Middle frontal gyrus (tissue), 1 donor: Measurements from ENCODE around the gene SNX22.

Experiments used
- DNase-seq: peaks from one replicate; pipeline ENCODE4 v3.0.0-alpha.2; 2015; ENCODE audit warnings: low spot score; ENCODE audit errors: extremely low spot score

SNX22 gene

GRCh38 chr15:64133623-64134344 lies 17.7 kb upstream of the SNX22 start:
- no peak for DNase-seq

DNA sequence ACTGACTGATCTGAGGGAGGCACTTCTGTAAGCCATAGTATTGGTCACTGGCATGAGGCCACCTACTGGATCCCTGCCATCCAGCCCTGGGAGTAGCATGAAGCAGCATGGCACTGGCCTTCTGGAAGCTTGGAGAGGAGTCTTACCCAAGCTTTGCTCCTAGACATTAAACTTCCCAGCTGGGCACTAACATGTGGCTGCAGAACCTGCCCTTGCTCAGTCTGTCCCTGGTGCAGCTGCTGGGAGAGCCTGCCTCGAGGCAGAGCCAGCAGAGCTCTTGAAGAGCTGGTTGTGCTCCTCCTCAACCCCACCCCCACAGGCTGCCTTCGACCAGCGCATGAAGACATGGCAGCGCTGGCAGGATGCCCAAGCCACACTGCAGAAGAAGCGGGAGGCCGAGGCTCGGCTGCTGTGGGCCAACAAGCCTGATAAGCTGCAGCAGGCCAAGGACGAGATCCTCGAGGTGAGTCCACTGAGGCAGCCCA lies 17.1 kb upstream of the SNX22 start:
- peak; percentile 37 for DNase-seq

- no peak for DNase-seq
These were observed 15.2 kb upstream of the SNX22 start for GRCh38 chr15:64136347-64136746.

- DNase-seq: no peak
These were observed 14.2 kb upstream of the SNX22 start for GRCh38 chr15:64137226-64137833.

DNA sequence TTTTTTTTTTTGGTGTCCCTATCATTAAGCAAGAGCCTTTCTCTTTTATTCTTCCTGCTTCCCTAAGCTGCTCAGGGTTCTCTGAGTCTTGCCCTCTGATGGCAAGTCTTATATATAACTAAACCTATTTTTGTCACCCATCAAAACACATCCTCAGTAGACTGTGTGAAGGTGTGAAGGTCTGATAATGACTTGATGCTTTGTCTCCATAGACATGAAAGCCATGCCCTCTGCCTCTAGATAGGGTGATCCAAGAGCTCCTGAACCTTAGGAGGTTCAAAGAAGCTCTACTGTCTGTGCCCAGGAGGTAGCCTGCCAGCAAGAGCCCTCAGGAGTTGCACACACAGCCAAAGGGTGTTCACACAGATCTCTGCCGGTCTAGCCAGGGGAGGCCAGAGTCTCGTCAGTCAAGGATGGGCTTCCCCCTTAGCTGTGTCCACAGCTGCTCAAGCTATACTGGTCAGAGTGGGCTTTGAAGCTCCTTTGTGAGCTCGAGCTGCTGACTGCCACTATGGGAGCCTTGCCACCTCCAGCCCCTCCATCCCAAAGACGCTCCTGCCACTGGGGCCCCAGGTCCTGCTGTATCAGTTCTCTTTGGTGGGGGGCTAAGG lies 13.1 kb upstream of the SNX22 start:
- DNase-seq: no peak

GRCh38 chr15:64141798-64142512 lies 9.6 kb upstream of the SNX22 start:
- DNase-seq: no peak

GRCh38 chr15:64143276-64143675 lies 8.3 kb upstream of the SNX22 start:
- no peak for DNase-seq

DNA sequence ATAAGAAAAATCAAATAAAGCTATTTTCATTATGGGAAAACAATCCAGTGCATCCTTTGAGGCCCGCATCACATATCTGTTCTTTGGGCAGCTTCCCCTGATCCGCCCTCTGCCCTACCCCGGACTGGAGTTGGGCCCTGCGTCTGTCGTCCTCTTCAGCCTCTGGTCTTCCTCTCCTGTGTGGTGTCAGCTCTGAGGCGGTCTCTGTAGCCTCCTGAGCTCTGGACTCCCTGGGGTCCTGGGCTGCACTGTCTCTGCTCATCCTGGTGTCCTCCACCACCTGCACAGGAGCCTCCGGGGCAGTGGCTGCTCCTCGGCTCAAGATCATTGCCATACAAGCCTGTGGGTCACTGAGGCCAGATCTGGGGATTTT lies 7.4 kb upstream of the SNX22 start:
- DNase-seq: no peak

- no peak for DNase-seq
These were observed 6.8 kb upstream of the SNX22 start for GRCh38 chr15:64144565-64145281.

- DNase-seq: no peak
These were observed 5.5 kb upstream of the SNX22 start for GRCh38 chr15:64146041-64146440.

GRCh38 chr15:64146520-64146884 lies 5.0 kb upstream of the SNX22 start:
- DNase-seq: no peak

DNA sequence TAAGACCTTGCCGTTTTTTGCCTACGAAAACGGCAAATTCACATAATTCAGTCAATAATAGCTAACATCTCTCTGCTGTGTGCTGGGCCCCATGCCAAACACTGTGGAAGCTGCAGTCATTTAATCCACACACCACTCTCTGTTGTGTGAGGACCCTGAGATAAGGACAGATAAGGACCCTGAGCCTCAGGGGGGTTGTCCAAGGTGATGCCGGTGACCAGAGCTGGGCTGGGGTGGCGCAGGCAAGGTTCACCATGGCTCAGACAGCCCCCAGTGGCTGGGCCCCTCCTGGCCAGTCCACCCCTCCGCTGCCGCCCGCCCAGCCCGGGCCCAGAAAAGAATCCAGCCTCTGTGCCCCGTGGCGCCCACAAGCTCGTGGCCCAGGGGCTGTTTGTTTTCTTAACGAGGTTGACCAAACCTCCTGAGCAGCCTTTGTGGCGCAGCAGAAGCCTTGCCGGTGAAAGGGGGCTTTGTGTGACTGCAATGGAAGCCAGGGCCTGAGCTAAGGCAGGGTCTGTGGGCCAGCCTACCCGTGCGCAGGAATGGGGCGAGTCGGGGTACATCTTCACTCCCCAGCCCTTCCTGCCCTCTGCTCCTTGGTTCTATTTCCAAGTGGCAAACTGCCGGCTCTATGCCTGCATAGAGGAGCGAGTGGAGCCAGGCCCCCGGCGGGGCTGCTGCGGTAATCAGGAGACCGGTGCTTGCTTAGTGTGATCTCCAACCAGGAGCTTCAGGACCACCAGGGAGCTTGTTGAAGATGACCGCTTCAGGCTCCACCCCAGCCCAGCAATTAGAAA lies 4.4 kb upstream of the SNX22 start:
- no peak for DNase-seq

DNA sequence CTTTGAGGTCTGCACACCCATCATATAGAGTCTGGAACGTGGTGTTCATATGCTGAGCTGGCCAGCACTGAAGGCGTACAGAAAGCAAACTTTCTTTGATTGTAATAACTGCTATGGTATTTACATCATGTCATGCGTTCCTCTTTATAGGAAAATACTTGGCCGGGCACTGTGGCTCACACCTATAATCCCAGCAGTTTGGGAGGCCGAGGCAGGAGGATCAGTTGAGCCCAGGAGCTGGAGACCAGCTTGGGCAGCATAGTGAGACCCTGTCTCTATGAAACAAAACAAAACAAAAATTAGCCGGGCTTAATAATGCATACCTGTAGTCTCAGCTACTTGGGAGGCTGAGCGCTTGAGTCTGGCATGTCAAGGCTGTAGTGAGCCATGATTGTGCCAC lies 3.4 kb upstream of the SNX22 start:
- no peak for DNase-seq

DNA sequence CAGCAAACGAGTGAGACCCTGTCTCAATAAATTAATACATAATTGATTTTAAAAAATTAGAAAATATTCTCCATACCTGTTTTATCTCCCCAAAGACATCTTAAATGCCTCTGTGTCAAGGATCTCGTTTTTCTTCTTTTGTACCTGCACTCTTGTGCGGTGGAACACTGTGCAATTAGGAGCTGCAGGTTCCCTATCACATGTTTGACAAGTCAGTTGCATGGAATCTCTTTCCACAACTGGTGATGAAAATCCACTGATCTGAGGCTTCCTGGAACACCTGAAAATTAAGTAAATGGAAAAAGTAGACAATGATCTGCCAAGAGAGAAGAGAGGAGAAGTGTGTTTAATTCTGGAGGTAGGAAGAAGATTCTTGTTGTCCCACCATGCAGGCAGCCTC lies 3.0 kb upstream of the SNX22 start:
- no peak for DNase-seq

DNA sequence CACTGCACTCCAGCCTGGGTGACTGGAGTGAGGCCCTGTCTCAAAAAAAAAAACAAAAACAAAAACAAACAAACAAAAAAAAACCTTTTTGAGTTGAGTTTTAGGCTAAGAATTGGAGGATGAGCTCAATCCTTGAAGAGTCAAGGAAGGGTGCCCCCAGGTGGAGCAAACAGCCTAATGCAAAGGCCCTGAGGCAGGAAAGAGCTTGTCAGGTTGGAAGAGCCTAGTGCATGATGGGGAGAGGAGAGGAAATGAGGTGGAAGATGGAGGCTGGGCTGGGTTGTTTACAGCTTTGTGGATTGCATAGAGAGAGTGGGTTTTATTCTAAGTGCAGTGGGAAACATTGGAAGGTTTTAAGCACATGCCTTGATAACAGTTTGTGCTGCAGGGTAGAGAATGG lies 2.1 kb upstream of the SNX22 start:
- no peak for DNase-seq

DNA sequence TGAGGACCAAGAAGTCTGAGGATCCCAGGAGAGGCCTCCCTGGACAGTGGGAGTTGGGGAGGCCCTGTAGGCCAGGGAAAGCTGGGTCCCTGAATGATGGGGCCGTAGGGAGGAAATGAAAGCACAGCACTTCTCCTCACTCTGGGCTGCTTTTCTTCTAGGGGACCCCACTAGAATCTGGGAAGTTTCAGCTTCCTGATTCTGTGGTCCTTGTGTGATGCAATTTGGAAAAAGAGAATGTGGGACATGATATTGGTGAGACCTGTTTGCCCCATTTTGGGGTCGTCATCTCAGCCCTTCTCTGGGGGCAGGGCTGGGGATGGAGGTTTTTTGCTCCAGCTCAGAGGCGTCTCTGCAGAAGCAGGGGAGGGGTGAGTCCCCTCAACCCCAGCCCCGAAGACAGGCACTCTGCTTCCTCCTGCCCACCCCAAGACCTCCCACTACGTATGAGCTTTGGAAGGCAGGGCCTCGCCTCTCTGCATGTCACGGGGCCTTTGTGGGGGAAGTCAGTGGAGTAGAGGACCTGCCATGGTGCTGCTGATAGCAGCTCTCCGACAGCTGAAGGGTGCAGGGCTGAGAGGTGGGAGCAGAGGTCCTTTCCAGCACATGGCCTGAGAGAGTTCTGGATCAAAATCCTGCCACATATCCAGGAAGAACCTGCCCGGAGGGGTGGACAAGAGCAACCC lies 1.5 kb upstream of the SNX22 start:
- no peak for DNase-seq

DNA sequence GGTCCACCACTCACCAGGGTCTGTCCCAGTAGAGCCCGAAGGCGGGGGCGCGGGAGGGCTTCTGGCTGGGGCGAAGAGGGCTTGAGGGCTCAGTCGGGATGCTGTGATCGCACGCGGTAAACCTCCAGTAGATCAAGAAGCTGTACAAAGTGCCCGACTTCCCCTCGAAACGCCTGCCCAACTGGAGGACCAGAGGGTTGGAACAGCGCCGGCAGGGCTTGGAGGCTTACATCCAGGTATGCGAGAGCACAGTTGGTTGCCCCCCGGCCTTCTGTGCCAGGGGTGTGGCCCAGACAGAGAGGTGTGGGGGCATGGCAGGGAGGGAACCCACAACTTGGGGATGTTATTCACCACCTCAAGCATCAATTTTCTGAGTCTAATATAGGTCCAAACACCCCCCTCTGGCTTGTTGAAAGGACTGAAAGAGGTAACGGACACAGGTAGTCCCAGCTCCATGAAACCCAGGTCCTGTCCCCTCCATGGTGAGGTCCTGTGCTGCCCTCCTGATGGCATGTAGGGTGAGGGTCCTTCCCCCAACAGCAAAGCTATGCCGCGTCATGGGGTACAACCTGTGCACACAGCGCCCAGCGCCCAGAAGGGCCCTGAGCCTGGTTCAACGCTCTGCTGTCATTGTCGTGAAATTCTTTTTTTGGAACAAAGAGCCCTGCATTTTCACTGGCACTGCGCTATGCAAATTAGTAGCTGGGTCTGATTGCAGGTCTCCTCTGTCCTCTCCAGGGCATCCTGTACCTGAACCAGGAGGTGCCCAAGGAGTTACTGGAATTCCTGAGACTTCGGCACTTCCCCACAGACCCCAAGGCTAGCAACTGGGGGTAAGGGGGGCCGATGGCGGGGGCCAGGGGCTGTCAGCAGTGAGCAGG lies 1.2 kb downstream of the SNX22 start:
- DNase-seq: no peak

DNA sequence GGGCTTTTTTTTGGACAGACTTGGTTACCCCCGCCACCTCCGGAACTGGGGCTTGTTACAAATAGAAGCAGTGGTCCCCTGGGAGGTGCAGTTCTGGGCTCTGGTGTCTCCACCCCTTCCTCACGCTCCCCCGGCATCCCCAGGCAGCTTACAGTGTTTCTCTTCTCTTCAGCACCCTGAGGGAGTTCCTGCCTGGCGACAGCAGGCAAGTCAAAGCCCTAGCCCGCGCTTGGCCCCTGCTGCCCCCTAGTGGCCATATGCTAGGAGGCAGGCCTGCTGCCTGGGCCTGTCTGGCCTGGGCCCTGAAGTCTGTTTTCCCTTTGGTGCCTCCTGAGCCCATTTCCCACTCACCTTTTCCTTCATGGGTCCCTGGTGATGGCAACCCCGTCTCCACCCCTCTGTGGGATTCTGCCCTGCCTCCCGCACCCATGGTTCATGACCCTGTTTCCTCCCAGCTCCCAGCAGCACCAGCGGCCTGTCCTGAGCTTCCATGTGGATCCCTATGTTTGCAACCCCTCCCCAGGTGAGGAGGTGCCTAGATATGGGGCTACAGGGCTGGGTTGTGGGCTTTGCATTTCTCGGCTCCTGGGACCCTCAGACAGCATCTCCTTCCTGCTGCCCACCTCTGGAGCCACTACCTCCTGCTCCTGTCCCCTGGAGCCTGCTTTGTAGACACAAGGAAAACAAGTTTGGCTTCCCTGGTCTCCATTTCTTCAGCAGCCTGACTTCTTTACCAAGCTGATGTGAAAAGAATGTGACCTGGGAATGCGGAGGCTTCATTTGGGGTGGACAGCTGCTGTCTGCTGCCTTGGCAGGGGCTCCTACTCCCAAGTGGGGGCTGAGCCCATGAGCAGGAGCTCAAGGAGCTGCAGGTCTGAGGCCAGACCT lies 2.2 kb downstream of the SNX22 start:
- DNase-seq: peak; percentile 83
